ENCODE measurements around the gene IL3RA. TPM values are rescaled to one million over a fixed set of nuclear protein-coding genes. Genes with fewer than 3 reads are reported as not detected.

Gene IL3RA
- total and polyA plus RNA-seq, 7 donors, result 1.5 to 8.3 (median 4.6) TPM

- DNase-seq (peak in 1 of 2 donors; percentile 4), ATAC-seq (no peak)
- H3K4me3 ChIP-seq, result peak overlapping the region; percentile 96
- no peaks in the 10 kb centered on the region for H3K9me3 ChIP-seq
- peaks cover 20 to 63% of the 10 kb centered on the region in 2 donors for H3K36me3 ChIP-seq (ENCODE audit: insufficient read depth in 1 of 2, low read depth in 1 of 2)
- 89 to 93% (median 89%) methylated on average over 10 of the region's 10 CpGs for WGBS, 3 donors
- TF ChIP-seq, protein P1, sequence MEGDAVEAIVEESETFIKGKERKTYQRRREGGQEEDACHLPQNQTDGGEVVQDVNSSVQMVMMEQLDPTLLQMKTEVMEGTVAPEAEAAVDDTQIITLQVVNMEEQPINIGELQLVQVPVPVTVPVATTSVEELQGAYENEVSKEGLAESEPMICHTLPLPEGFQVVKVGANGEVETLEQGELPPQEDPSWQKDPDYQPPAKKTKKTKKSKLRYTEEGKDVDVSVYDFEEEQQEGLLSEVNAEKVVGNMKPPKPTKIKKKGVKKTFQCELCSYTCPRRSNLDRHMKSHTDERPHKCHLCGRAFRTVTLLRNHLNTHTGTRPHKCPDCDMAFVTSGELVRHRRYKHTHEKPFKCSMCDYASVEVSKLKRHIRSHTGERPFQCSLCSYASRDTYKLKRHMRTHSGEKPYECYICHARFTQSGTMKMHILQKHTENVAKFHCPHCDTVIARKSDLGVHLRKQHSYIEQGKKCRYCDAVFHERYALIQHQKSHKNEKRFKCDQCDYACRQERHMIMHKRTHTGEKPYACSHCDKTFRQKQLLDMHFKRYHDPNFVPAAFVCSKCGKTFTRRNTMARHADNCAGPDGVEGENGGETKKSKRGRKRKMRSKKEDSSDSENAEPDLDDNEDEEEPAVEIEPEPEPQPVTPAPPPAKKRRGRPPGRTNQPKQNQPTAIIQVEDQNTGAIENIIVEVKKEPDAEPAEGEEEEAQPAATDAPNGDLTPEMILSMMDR (IDR thresholded peaks at IDR 0.05), result no peak
- intact Hi-C loops (cut with DNase I), result loop anchor here (5.0 to 10.0 kb wide), 2 partner anchors 55 to 62 kb away; partner anchors contain the start of gene ASMTL (in 1 of the 2)
- H3K4me1 ChIP-seq, result peaks cover 42% of the 10 kb centered on the region
- no peaks in the 10 kb centered on the region for H3K27me3 ChIP-seq (ENCODE audit: insufficient read depth in 3 of 3, low read length in 2 of 3)
- H3K27ac ChIP-seq, result no peak overlapping the region
These were observed 53.4 kb downstream of the IL3RA start for GRCh38 chrX:1389993-1390285.

- ATAC-seq (no peak), DNase-seq (peak; percentile 23 to 60)
- peak overlapping the region; percentile 96 for H3K4me3 ChIP-seq
- peaks cover 14 to 55% of the 10 kb centered on the region in 2 donors for H3K36me3 ChIP-seq (ENCODE audit: insufficient read depth in 1 of 2, low read depth in 1 of 2)
- 44 to 48% (median 46%) methylated on average over 30 of the region's 30 CpGs for WGBS, 3 donors
- peaks cover 46% of the 10 kb centered on the region for H3K4me1 ChIP-seq
- no peaks in the 10 kb centered on the region for H3K9me3 ChIP-seq
- intact Hi-C loops (cut with DNase I), result loop anchor here (5.0 to 10.0 kb wide), 2 partner anchors 54 to 62 kb away; partner anchors contain the start of gene ASMTL (in 1 of the 2)
- TF ChIP-seq, protein P1 (IDR thresholded peaks at IDR 0.05), result no peak
- peak overlapping the region; percentile 99 for H3K27ac ChIP-seq
- H3K27me3 ChIP-seq (ENCODE audit: insufficient read depth in 3 of 3, low read length in 2 of 3), result no peaks in the 10 kb centered on the region
These were observed 54.2 kb downstream of the IL3RA start for GRCh38 chrX:1390621-1391369.

DNA sequence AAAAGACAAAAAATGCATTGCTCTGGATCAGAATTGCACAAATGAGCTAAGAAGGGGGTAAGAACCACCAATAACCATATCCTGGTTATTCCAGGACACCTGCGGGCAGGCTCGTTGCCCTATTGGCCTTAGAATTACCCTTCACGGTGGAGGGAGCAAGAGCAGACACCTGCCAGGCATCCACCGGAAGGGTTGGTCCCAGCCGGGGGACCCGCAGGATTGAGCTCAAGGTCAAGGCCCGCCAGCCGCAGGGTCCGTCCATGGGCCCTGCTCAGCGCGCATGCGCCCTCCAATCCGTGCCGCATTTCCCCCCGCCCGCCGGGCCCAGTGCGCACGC is 54.8 kb downstream of the IL3RA start:
- Histone ChIP-seq H3K9me3 (no peaks in the 10 kb centered on the region), H3K4me3 (peak overlapping the region; percentile 96), H3K27ac (peak overlapping the region; percentile 99), H3K27me3 (ENCODE audit: insufficient read depth in 3 of 3, low read length in 2 of 3) (no peaks in the 10 kb centered on the region), H3K4me1 (peaks cover 46% of the 10 kb centered on the region), H3K36me3 (ENCODE audit: insufficient read depth in 1 of 2, low read depth in 1 of 2) (peaks cover 11 to 51% of the 10 kb centered on the region in 2 donors)
- DNase-seq (peak in 1 of 2 donors; percentile 97), ATAC-seq (no peak)
- TF ChIP-seq, protein P1 (IDR thresholded peaks at IDR 0.05), result no peak
- 0% methylated on average over 10 to 19 of the region's 19 CpGs for WGBS, 3 donors
- intact Hi-C loops (cut with DNase I), result loop anchor here (5.0 to 10.0 kb wide), 2 partner anchors 53 to 61 kb away; partner anchors contain the start of gene ASMTL (in 1 of the 2)

- 0% methylated on average over 79 to 90 of the region's 90 CpGs for WGBS, 3 donors
- Histone ChIP-seq H3K4me1 (peaks cover 46% of the 10 kb centered on the region), H3K4me3 (peak within 1 kb of the TSS; percentile 96), H3K36me3 (ENCODE audit: insufficient read depth in 1 of 2, low read depth in 1 of 2) (peaks cover 11 to 51% of the 10 kb centered on the region in 2 donors), H3K27me3 (ENCODE audit: insufficient read depth in 3 of 3, low read length in 2 of 3) (no peaks in the 10 kb centered on the region), H3K9me3 (no peaks in the 10 kb centered on the region), H3K27ac (peak within 1 kb of the TSS; percentile 99)
- TF ChIP-seq, protein P1 (IDR thresholded peaks at IDR 0.05), result peak; percentile 13
- DNase-seq (peak; percentile 99 to 100), ATAC-seq (peak; percentile 90 to 94 (median 92))
- intact Hi-C loops (cut with DNase I), result loop anchor here (5.0 to 10.0 kb wide), 2 partner anchors 53 to 60 kb away; partner anchors contain the start of gene ASMTL (in 1 of the 2)
These were observed 55.3 kb downstream of the IL3RA start, which contains the start of gene SLC25A6 for GRCh38 chrX:1391707-1392375. SLC25A6 (minus strand) TSS chrX:1392113; CDS start chrX:1392009, 104 bp downstream.

All from psoas muscle (tissue), 8 donors.